Neuronal stem cell (in vitro differentiated cells): ENCODE results near the gene FAM131B. TPM values are rescaled to one million over a fixed set of nuclear protein-coding genes. Genes with fewer than 3 reads are reported as not detected.

Experiments used
- DNase-seq: peaks from one replicate; pipeline ENCODE4 v3.0.0-alpha.2; 2013; ENCODE audit warnings: low spot score
- H2AFZ ChIP-seq: one replicate; pipeline ENCODE4 v1.6.1; 2013; ENCODE audit warnings: mild to moderate bottlenecking, low read length, inconsistent platforms
- H2AK5ac ChIP-seq: 2 replicates; pipeline ENCODE4 v1.6.1; 2013; ENCODE audit warnings: low read depth, mild to moderate bottlenecking, inconsistent platforms, low read length, moderate library complexity, mixed read lengths
- H2BK120ac ChIP-seq: 2 replicates; pipeline ENCODE4 v1.6.1; 2013; ENCODE audit warnings: low read depth, mild to moderate bottlenecking, inconsistent platforms, low read length, moderate library complexity, mixed read lengths
- H2BK12ac ChIP-seq: one replicate; pipeline ENCODE4 v1.6.1; 2013; ENCODE audit warnings: low read length, inconsistent platforms
- H2BK15ac ChIP-seq: 2 replicates; pipeline ENCODE4 v1.6.1; 2013; ENCODE audit warnings: mild to moderate bottlenecking, low read length, inconsistent platforms, mixed read lengths
- H2BK5ac ChIP-seq: one replicate; pipeline ENCODE4 v1.6.1; 2013; ENCODE audit warnings: inconsistent platforms, mild to moderate bottlenecking, low read length, moderate library complexity
- H3K14ac ChIP-seq: one replicate; pipeline ENCODE4 v1.6.1; 2013; ENCODE audit warnings: low read length, inconsistent platforms
- H3K18ac ChIP-seq: 2 replicates; pipeline ENCODE4 v1.6.1; 2013; ENCODE audit warnings: low read length, inconsistent platforms
- H3K23ac ChIP-seq: 2 replicates; pipeline ENCODE4 v1.6.1; 2013; ENCODE audit warnings: low read depth, mild to moderate bottlenecking, mixed read lengths, low read length, inconsistent platforms; ENCODE audit not compliant: poor library complexity
- H3K27ac ChIP-seq: replicated peaks from 3 replicates; pipeline ENCODE4 v1.5.1; 2013; ENCODE audit warnings: low read length, inconsistent platforms
- H3K27me3 ChIP-seq, 3 experiments: 2 replicates each; pipeline ENCODE4 v1.6.1; 2013; ENCODE audit warnings: low read length in 3 of 3, mild to moderate bottlenecking in 2 of 3, inconsistent platforms in 1 of 3, low read depth in 1 of 3, mixed read lengths in 1 of 3, moderate library complexity in 1 of 3; ENCODE audit not compliant: control insufficient read depth in 3 of 3, insufficient read depth in 3 of 3
- H3K36me3 ChIP-seq, 2 donors: replicated peaks in 1 of 2; 2 replicates each; pipeline ENCODE4 v1.6.1; 2013; ENCODE audit warnings: low read length in 2 of 2; ENCODE audit not compliant: control insufficient read depth in 2 of 2, insufficient read depth in 2 of 2
- H3K4ac ChIP-seq: 2 replicates; pipeline ENCODE4 v1.6.1; 2013; ENCODE audit warnings: inconsistent platforms, mild to moderate bottlenecking, low read length, moderate library complexity
- H3K4me1 ChIP-seq, 2 donors: 1 replicate in 1 of 2; 2 replicates in 1 of 2; pipeline ENCODE4 v1.6.1; 2013; ENCODE audit warnings: low read length in 2 of 2, low read depth in 1 of 2; ENCODE audit not compliant: control insufficient read depth in 2 of 2, insufficient read depth in 1 of 2
- H3K4me2 ChIP-seq: one replicate; pipeline ENCODE4 v1.6.1; 2013; ENCODE audit warnings: mild to moderate bottlenecking, low read length, inconsistent platforms; ENCODE audit not compliant: insufficient read depth, poor library complexity, severe bottlenecking
- H3K4me3 ChIP-seq, 2 donors: 2 replicates each; pipeline ENCODE4 v1.5.1; 2013; ENCODE audit warnings: low read length in 2 of 2, mild to moderate bottlenecking in 2 of 2, inconsistent platforms in 1 of 2, moderate library complexity in 1 of 2
- H3K79me1 ChIP-seq: one replicate; pipeline ENCODE4 v1.6.1; 2013; ENCODE audit warnings: low read depth, mild to moderate bottlenecking, inconsistent platforms, low read length, moderate library complexity
- H3K9ac ChIP-seq: one replicate; pipeline ENCODE4 v1.6.1; 2013; ENCODE audit warnings: mild to moderate bottlenecking, low read depth, low read length, inconsistent platforms; ENCODE audit not compliant: poor library complexity
- H3K9me3 ChIP-seq, 2 donors: replicated peaks in 1 of 2; 2 replicates each; pipeline versions ENCODE3 to v1.6.1; 2013; ENCODE audit warnings: low read length in 2 of 2, mild to moderate bottlenecking in 2 of 2, inconsistent platforms in 1 of 2, low read depth in 1 of 2, mixed read lengths in 1 of 2, moderate library complexity in 1 of 2; ENCODE audit not compliant: control insufficient read depth in 2 of 2, insufficient read depth in 1 of 2
- H4K8ac ChIP-seq: one replicate; pipeline ENCODE4 v1.6.1; 2013; ENCODE audit warnings: low read depth, mild to moderate bottlenecking, inconsistent platforms, low read length, moderate library complexity
- H4K91ac ChIP-seq: one replicate; pipeline ENCODE4 v1.6.1; 2013; ENCODE audit warnings: low read length, low read depth, mild to moderate bottlenecking, inconsistent platforms; ENCODE audit not compliant: poor library complexity
- WGBS, 2 donors: extraction: QIAGEN DNeasy Blood & Tissue Kit; methylation state at CpG; one replicate each; pipeline ENCODE4 v1.1.7; 2013; ENCODE audit warnings: missing lambda C conversion rate in 2 of 2, mixed read lengths in 1 of 2; ENCODE audit not compliant: insufficient read length in 2 of 2, insufficient replicate concordance in 1 of 2; ENCODE audit errors: extremely low coverage in 2 of 2; 5-methylcytosine and 5-hydroxymethylcytosine counted together
- polyA plus RNA-seq, 2 experiments: library from polyadenylated mRNA; stranded (reverse); fragments of 200-250 nt; gene quantifications; one replicate each; pipeline ENCODE4 v1.2.3, GENCODE V29; 2013

FAM131B gene
- polyA plus RNA-seq (2013, experiment 1 of 2): 27.3 TPM
- polyA plus RNA-seq (2013, experiment 2 of 2): 26.2 TPM

DNA sequence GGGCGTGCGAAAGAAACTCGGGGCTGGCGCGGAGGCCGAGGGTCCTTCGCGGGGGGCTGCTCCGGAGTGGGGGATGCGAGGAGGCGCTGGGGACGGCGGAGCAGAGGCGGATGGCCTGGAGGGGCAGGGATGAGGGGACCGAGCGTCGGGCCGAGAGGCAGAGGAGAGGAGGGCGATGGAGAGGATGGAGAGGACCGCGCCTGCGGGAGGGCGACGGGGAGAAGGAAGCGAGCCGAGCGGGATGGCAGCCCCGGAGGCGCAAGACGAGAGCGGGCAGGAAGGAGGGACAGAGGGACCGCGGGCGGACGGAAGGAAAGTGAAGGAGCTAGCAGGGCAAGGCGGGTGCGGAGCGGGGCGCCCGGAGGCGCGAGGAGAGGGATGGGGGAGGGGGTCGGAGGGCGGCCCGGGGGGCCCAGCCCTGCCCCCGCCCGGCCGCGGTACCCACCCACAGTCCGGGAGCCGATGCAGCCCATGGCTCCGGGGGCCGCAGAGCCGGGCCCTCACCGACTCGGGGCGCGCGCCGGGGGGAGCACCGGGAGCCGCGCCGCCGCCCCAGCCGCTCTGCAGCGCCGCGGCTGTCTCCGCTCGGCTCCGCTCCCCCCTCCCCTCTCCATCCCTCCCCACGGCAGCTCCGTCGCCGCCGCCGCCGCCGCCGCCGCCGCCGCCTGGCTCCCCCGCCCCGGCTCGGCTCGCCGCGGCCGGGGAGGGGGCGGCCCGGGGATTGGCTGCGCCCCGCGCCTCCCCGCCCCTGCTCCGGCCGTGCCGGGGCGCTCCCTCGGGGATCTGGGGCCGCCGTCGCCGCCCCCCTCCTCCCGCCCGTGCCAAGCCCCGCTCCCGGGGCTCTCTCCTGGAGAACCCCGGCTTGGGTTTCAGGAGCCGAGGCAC is at the start of gene FAM131B:
Gene FAM131B, minus strand, starts transcription at position 583 of the 885 bp plus-strand sequence. Its CDS starts 110 bp downstream, at position 473.
- H3K9ac ChIP-seq: peak within 1 kb of the TSS; percentile 96
- H4K8ac ChIP-seq: no peak within 1 kb of the TSS
- peak within 1 kb of the TSS; percentile 91 for H2BK5ac ChIP-seq
- H3K27ac ChIP-seq: peak within 1 kb of the TSS; percentile 80
- no CpG with 5 or more reads among the region's 112 CpGs for WGBS, 2 donors
- H2BK12ac ChIP-seq: peak within 1 kb of the TSS; percentile 87
- peak within 1 kb of the TSS; percentile 98 for H3K18ac ChIP-seq
- H3K27me3 ChIP-seq: peaks cover 0 to 10% (median 3%) of the 10 kb centered on the region in 3 experiments
- peak within 1 kb of the TSS; percentile 97 for H2BK15ac ChIP-seq
- H2BK120ac ChIP-seq: peak within 1 kb of the TSS; percentile 48
- peak within 1 kb of the TSS; percentile 100 for H3K14ac ChIP-seq
- H3K4me2 ChIP-seq: peak within 1 kb of the TSS; percentile 85
- H4K91ac ChIP-seq: peak within 1 kb of the TSS; percentile 13
- peak within 1 kb of the TSS; percentile 94 for H3K4ac ChIP-seq
- peak; percentile 47 for DNase-seq
- H3K4me3 ChIP-seq: peak within 1 kb of the TSS; percentile 92 to 100
- peak within 1 kb of the TSS; percentile 96 for H2AK5ac ChIP-seq
- H3K36me3 ChIP-seq: peaks cover 14 to 17% of the 10 kb centered on the region in 2 donors
- peak within 1 kb of the TSS; percentile 99 for H2AFZ ChIP-seq
- H3K23ac ChIP-seq: peak within 1 kb of the TSS; percentile 87
- no peaks in the 10 kb centered on the region for H3K79me1 ChIP-seq
- peaks cover 7 to 15% of the 10 kb centered on the region in 2 donors for H3K4me1 ChIP-seq
- H3K9me3 ChIP-seq: no peaks in the 10 kb centered on the region

DNA sequence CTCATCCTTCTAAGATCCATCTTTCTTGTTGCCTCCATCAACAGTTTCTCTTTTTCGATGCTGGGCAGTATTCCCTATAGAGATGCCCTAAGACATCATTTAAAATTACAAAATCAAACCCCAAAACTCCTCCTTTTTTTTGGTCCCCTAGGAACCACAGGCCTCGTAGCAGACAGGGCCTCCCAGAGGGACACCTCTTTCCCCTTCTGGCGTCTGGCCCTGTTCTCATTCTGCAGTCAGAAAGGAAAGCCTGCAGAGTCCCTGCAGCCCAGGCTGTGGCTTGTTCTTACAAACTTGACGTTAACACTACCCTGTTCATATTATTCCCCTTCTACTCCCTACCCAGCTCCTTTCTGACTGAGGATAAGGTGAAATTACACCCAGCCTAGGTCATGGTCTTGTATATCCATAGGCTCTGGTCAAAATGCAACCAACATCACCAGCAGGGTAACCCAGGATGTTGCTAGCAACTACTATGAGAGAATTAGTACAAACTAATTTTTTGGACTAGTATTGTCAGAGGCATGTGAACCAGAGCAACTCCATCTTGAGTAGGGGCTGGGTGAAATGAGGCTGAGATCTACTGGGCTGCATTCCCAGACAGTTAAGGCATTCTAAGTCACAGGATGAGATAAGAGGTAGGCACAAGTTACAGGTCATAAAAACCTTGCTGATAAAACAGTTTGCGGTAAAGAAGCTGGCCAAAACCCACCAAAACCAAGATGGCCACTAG is 49.6 kb upstream of the FAM131B start:
- Histone ChIP-seq H3K9ac (no peak overlapping the region), H4K8ac (no peak overlapping the region), H2AFZ (no peak overlapping the region), H3K23ac (no peak overlapping the region), H2BK12ac (no peak overlapping the region), H2AK5ac (no peak overlapping the region), H3K36me3 (no peaks in the 10 kb centered on the region), H2BK15ac (no peak overlapping the region), H4K91ac (no peak overlapping the region), H3K9me3 (no peaks in the 10 kb centered on the region), H3K79me1 (no peaks in the 10 kb centered on the region), H2BK5ac (no peak overlapping the region), H3K18ac (no peak overlapping the region), H3K4me2 (no peak overlapping the region), H3K4ac (no peak overlapping the region), H2BK120ac (no peak overlapping the region), H3K27ac (no peak overlapping the region), H3K4me3 (no peak overlapping the region), H3K27me3 (peaks cover 0 to 11% (median 0%) of the 10 kb centered on the region in 3 experiments), H3K4me1 (peaks cover 7 to 9% of the 10 kb centered on the region in 2 donors), H3K14ac (no peak overlapping the region)
- WGBS, 2 donors: no CpG with 5 or more reads among the region's 5 CpGs
- no peak for DNase-seq

DNA sequence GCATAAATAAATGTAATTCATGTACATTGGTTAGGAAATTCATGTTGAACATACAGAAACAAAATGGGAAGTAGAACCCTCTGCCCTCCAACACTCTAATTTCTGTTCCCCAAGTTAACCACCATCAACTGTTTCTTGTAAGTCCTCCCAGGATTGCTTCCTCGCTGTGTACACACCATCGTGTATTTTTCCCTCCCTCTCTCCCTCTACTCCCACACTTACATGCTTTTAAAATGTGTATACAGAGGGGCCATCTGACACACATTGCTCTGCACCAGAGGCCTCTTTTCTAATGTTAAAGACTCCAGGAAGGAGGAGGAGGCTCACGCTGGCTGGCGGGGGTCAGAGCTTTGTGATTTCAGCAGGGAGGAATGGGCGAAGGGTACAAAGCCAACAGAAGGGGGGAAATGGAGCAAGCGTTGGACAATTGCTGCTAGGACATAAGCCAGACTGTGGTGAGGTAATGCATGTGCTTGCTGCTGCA is 48.0 kb upstream of the FAM131B start:
- no peak overlapping the region for H3K4ac ChIP-seq
- peak overlapping the region; percentile 87 for H2AFZ ChIP-seq
- no peak overlapping the region for H3K18ac ChIP-seq
- no peak overlapping the region for H2BK120ac ChIP-seq
- no peak overlapping the region for H2BK15ac ChIP-seq
- H2BK5ac ChIP-seq: no peak overlapping the region
- H3K4me1 ChIP-seq: peaks cover 9 to 13% of the 10 kb centered on the region in 2 donors
- H3K4me3 ChIP-seq: no peak overlapping the region
- no peak overlapping the region for H4K91ac ChIP-seq
- no peak for DNase-seq
- H4K8ac ChIP-seq: no peak overlapping the region
- no peak overlapping the region for H2AK5ac ChIP-seq
- no peak overlapping the region for H3K27ac ChIP-seq
- no peak overlapping the region for H2BK12ac ChIP-seq
- no peak overlapping the region for H3K23ac ChIP-seq
- no peaks in the 10 kb centered on the region for H3K36me3 ChIP-seq
- peaks cover 0 to 11% (median 0%) of the 10 kb centered on the region in 3 experiments for H3K27me3 ChIP-seq
- H3K79me1 ChIP-seq: no peaks in the 10 kb centered on the region
- no peak overlapping the region for H3K14ac ChIP-seq
- no CpG with 5 or more reads among the region's 6 CpGs for WGBS, 2 donors
- no peak overlapping the region for H3K4me2 ChIP-seq
- no peak overlapping the region for H3K9ac ChIP-seq
- no peaks in the 10 kb centered on the region for H3K9me3 ChIP-seq
